Mammary epithelial cell (primary cell): ENCODE data around the gene IL1B.

Experiments used
- CTCF ChIP-seq, 2 donors: IDR thresholded peaks in 1 of 2; conservative IDR thresholded peaks in 1 of 2; 2 replicates each; pipeline ENCODE4 v1.5.1; 2011 to 2012; ENCODE audit warnings: inconsistent platforms in 2 of 2, low read length in 2 of 2, mild to moderate bottlenecking in 2 of 2, control low read depth in 1 of 2, low read depth in 1 of 2; ENCODE audit not compliant: insufficient read depth in 1 of 2; ENCODE audit errors: extremely low read depth in 1 of 2
- EZH2 ChIP-seq: IDR thresholded peaks from 2 replicates; pipeline ENCODE4 v1.6.1; 2012; ENCODE audit warnings: low read length, inconsistent platforms, borderline replicate concordance

- no peak for TF ChIP-seq CTCF (conservative IDR thresholded peaks at IDR 0.05 in 1 of 2, IDR thresholded peaks at IDR 0.05 in 1 of 2; ENCODE audit: extremely low read depth in 1 of 2, insufficient read depth in 1 of 2, low read depth in 1 of 2, low read length in 2 of 2)
- TF ChIP-seq EZH2 = no peak
Observed at GRCh38 chr2:112830682-112831512, 5.7 kb downstream of the IL1B start.
